ENCODE measurements around the gene ZNF580.

DNA sequence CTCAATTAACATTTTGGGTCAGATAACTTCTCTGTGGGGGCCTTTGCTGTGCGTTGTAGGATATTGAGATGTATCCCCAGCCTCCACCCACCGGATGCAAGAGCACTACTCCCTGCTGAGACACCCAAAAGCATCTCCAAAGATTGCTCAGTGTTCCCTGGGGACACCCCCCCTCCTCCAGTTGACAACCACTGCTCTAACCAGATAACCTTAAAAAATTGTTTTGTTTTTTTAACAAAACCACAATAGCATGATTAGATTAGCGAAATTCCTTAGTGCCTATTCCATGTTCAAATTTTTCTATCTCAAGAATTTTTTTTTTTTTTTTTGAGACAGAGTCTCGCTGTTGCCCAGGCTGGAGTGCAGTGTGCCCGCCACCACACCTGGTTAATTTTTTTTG lies 31.6 kb downstream of the ZNF580 start:
- TF ChIP-seq, protein P1, sequence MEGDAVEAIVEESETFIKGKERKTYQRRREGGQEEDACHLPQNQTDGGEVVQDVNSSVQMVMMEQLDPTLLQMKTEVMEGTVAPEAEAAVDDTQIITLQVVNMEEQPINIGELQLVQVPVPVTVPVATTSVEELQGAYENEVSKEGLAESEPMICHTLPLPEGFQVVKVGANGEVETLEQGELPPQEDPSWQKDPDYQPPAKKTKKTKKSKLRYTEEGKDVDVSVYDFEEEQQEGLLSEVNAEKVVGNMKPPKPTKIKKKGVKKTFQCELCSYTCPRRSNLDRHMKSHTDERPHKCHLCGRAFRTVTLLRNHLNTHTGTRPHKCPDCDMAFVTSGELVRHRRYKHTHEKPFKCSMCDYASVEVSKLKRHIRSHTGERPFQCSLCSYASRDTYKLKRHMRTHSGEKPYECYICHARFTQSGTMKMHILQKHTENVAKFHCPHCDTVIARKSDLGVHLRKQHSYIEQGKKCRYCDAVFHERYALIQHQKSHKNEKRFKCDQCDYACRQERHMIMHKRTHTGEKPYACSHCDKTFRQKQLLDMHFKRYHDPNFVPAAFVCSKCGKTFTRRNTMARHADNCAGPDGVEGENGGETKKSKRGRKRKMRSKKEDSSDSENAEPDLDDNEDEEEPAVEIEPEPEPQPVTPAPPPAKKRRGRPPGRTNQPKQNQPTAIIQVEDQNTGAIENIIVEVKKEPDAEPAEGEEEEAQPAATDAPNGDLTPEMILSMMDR (IDR thresholded peaks at IDR 0.05; ENCODE audit: insufficient read depth, low read depth, low read length) = no peak
- no peak for TF ChIP-seq EZH2 (IDR thresholded peaks at IDR 0.05; ENCODE audit: insufficient read depth, low read length)
